H1 (cell line): ENCODE results near the gene PRXL2B. TPM values are rescaled to one million over a fixed set of nuclear protein-coding genes. Genes with fewer than 3 reads are reported as not detected.

ENCODE experiments used
- SP4 ChIP-seq: IDR thresholded peaks from 2 replicates; pipeline ENCODE4 v1.6.1; 2012; ENCODE audit warnings: low read length, inconsistent platforms
- polyA plus RNA-seq, 7 experiments: library from polyadenylated mRNA; depleted of rRNA in 3 of 7; stranded (reverse) in 5 of 7; unstranded in 2 of 7; fragments of >200 nt in 5 of 7; fragments of 200-250 nt in 2 of 7; gene quantifications; 1 replicate in 5 of 7; 2 replicates in 1 of 7; 4 replicates in 1 of 7; pipeline versions ENCODE4 v1.2.1 to v1.2.3, GENCODE V29; 2011 to 2013; ENCODE audit warnings: missing spikeins in 2 of 7, mixed read lengths in 2 of 7
- total RNA-seq: library from RNA; stranded (reverse); fragmentation: NEBNext Ultra II Directional; extraction: Animal tissue kit (Norgen Biotek cat#: 25700); gene quantifications from 2 replicates; pipeline ENCODE4 v1.2.1, GENCODE V29; 2021

PRXL2B gene
- total and polyA plus RNA-seq, 2 of the 8 experiments (the other 6 are each of a cell fraction or from before 2014, with no cell fraction given) = 35.3 to 46.0 TPM

GRCh38 chr1:2545754-2546514 is 40.6 kb upstream of the PRXL2B start (continued):
- TF ChIP-seq SP4 = no peak
